Tibial artery (tissue), 4 donors: Measurements from ENCODE around the gene ANKRD66.

Source experiments
- DNase-seq, 2 donors: peaks; one replicate each; pipeline ENCODE4 v3.0.0-alpha.2; 2019
- H3K27ac ChIP-seq, 2 donors: fragments of 200-600 bp; sonication (generic) in 1 of 2; 1 replicate in 1 of 2; 2 replicates in 1 of 2; pipeline ENCODE4 v1.5.1; 2018 to 2019; ENCODE audit warnings: mild to moderate bottlenecking in 1 of 2
- H3K27me3 ChIP-seq, 2 donors: fragments of 200-600 bp; sonication (generic) in 1 of 2; one replicate each; pipeline versions ENCODE4 v1.5.1 to v1.6.0; 2016 to 2019
- H3K36me3 ChIP-seq, 3 donors: fragments of 200-600 bp; sonication (generic) in 2 of 3; one replicate each; pipeline ENCODE4 v1.5.1; 2016 to 2019; ENCODE audit warnings: mild to moderate bottlenecking in 2 of 3
- H3K4me1 ChIP-seq, 4 donors: fragments of 200-600 bp; sonication (generic) in 2 of 4; 1 replicate in 3 of 4; 2 replicates in 1 of 4; pipeline ENCODE4 v1.5.1; 2016 to 2019
- H3K4me3 ChIP-seq, 2 donors: fragments of 200-600 bp; sonication (generic) in 1 of 2; 1 replicate in 1 of 2; 2 replicates in 1 of 2; pipeline ENCODE4 v1.5.1; 2018 to 2019; ENCODE audit warnings: mild to moderate bottlenecking in 2 of 2
- H3K9me3 ChIP-seq, 3 donors: fragments of 200-600 bp; sonication (generic) in 1 of 3; one replicate each; pipeline ENCODE4 v1.5.1; 2016 to 2019
- intact Hi-C: fragments of 100-400 bp; cut with DNase I; formaldehyde crosslinking; loops from one replicate; pipeline ENCODE4 v1.15.0; 2023; ENCODE audit warnings: low total_unique reads
- TF ChIP-seq, protein P1 (sequence below), 2 experiments: fragments of 200-600 bp in 1 of 2; fragments of 450-650 bp in 1 of 2; IDR thresholded peaks; one replicate each; pipeline ENCODE4 v1.5.1; 2017 to 2019; ENCODE audit warnings: antibody characterized with exemption in 2 of 2, mild to moderate bottlenecking in 1 of 2, moderate library complexity in 1 of 2

ANKRD66 gene

DNA sequence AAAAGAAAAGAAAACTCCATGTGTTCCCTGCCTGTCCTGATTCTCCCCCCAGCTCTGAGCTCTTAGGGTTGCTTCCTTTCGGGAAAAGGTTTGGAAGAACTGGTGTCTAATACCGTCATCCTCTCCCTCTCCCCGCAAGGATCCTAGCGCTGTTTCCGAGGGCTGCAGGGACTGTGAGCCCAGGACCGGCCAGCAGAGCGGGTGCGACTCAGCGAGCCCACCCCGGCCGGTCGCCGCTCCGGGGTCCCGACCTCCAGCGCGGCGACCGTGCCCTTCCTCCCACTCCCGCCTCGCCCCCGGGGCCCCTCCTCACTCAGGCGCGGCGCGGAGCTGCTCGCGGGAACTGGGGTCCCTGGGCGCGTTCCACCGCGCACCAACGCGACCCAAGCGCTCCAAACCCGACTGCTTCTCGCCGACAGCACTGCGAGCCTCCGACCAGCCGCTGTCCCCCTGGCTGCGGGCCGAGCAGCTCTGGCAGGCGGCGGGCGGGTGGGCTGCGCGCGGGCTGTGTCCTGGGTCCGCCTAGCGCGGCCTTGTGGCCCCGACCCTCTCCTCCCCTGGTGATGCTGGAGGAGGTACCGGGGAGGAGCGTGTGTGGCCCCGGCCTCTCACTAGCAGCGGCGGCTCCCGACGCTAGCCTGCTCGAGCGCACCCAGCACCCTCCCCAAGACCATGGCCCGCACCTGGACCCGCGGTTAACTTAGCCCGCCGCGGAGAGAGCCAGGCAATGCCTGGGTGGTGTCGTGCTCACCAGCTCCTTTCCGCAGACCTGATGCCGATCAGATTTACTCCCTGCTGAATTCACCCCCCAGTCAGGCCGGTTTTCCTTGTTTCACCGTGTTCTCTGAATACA, 11.6 kb upstream of the ANKRD66 start, which contains the start of gene PLA2G7:
Gene PLA2G7 (minus strand): TSS at position 509 of the 853 bp plus-strand sequence. CDS start 12,484 bp downstream, outside the sequence.
- peak within 1 kb of the TSS; percentile 53 to 68 for H3K4me3 ChIP-seq
- H3K36me3 ChIP-seq: no peaks in the 10 kb centered on the region
- no peaks in the 10 kb centered on the region for H3K9me3 ChIP-seq
- intact Hi-C loops: loop anchor here (5.0 kb wide), 1 partner anchor 252 kb away; no protein-coding TSS in a partner anchor
- H3K27ac ChIP-seq: no peak within 1 kb of the TSS
- DNase-seq: peak in 1 of 2 donors; percentile 65
- peaks cover 0 to 15% (median 11%) of the 10 kb centered on the region in 4 donors for H3K4me1 ChIP-seq
- peaks cover 0 to 23% of the 10 kb centered on the region in 2 donors for H3K27me3 ChIP-seq
- TF ChIP-seq, protein P1, sequence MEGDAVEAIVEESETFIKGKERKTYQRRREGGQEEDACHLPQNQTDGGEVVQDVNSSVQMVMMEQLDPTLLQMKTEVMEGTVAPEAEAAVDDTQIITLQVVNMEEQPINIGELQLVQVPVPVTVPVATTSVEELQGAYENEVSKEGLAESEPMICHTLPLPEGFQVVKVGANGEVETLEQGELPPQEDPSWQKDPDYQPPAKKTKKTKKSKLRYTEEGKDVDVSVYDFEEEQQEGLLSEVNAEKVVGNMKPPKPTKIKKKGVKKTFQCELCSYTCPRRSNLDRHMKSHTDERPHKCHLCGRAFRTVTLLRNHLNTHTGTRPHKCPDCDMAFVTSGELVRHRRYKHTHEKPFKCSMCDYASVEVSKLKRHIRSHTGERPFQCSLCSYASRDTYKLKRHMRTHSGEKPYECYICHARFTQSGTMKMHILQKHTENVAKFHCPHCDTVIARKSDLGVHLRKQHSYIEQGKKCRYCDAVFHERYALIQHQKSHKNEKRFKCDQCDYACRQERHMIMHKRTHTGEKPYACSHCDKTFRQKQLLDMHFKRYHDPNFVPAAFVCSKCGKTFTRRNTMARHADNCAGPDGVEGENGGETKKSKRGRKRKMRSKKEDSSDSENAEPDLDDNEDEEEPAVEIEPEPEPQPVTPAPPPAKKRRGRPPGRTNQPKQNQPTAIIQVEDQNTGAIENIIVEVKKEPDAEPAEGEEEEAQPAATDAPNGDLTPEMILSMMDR (IDR thresholded peaks at IDR 0.05): no peak

GRCh38 chr6:46735720-46736031, 11.1 kb upstream of the ANKRD66 start:
- no peak overlapping the region for H3K27ac ChIP-seq

GRCh38 chr6:46736906-46737305, 9.8 kb upstream of the ANKRD66 start:
- Histone ChIP-seq H3K27ac (no peak overlapping the region), H3K4me1 (peaks cover 0 to 15% (median 11%) of the 10 kb centered on the region in 4 donors), H3K36me3 (no peaks in the 10 kb centered on the region), H3K27me3 (peaks cover 0 to 23% of the 10 kb centered on the region in 2 donors), H3K9me3 (no peaks in the 10 kb centered on the region), H3K4me3 (no peak overlapping the region)
- TF ChIP-seq, protein P1 (IDR thresholded peaks at IDR 0.05): no peak
- no peak for DNase-seq
- intact Hi-C loops: no loop called here

More at GRCh38 chr6:46735720-46736031, 11.1 kb upstream of the ANKRD66 start:
- TF ChIP-seq, protein P1 (IDR thresholded peaks at IDR 0.05): no peak
- H3K4me3 ChIP-seq: peak overlapping the region; percentile 53 to 68
- no peaks in the 10 kb centered on the region for H3K9me3 ChIP-seq
- H3K4me1 ChIP-seq: peaks cover 0 to 15% (median 11%) of the 10 kb centered on the region in 4 donors
- H3K36me3 ChIP-seq: no peaks in the 10 kb centered on the region
- H3K27me3 ChIP-seq: peaks cover 0 to 23% of the 10 kb centered on the region in 2 donors
- no peak for DNase-seq
- intact Hi-C loops: no loop called here

DNA sequence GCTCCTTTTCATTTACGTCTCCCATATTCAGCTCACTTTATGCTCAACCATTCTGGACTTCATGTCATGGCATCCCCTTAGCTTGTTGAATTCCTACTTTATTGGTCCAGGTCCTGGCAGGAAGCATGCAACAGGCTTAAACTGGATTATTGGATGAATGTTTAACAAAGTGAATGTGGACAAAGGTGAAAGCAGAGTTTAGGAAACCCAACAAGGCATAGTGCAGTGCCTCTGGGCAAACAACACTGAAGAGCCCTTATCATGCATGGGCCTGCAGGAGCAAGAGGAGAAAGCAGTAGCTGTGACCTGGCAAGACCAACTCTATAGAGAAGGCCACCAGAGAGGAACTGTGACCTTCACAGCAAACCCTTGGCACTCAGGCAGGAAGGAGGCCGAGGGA, 5.3 kb upstream of the ANKRD66 start:
- H3K36me3 ChIP-seq: no peaks in the 10 kb centered on the region
- TF ChIP-seq, protein P1 (IDR thresholded peaks at IDR 0.05): no peak
- H3K9me3 ChIP-seq: no peaks in the 10 kb centered on the region
- H3K27me3 ChIP-seq: peaks cover 0 to 10% of the 10 kb centered on the region in 2 donors
- no peaks in the 10 kb centered on the region for H3K4me1 ChIP-seq
- H3K27ac ChIP-seq: no peak overlapping the region
- intact Hi-C loops: no loop called here
- H3K4me3 ChIP-seq: no peak overlapping the region
- no peak for DNase-seq

DNA sequence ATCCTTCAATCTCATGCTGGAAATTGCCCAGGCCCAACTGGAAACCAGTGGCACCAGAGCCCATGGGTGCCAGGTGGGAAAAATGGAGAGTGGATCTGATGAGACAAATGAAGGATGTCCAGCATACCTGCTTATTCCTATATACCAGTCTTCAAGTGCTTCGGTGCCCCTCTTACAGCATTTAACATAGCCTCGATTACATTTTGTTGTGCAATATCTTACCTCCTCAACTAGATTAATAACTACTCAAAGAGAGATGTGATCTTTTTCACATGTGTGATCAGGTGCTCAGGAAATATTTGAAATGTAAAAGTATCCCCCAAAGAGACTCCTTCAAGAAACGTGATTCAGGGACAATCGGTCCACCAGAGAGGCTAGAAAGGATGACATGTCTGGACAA, 4.8 kb upstream of the ANKRD66 start:
- Histone ChIP-seq H3K4me3 (no peak overlapping the region), H3K4me1 (no peaks in the 10 kb centered on the region), H3K27me3 (peaks cover 0 to 9% of the 10 kb centered on the region in 2 donors), H3K9me3 (no peaks in the 10 kb centered on the region), H3K27ac (no peak overlapping the region), H3K36me3 (no peaks in the 10 kb centered on the region)
- DNase-seq: no peak
- TF ChIP-seq, protein P1 (IDR thresholded peaks at IDR 0.05): no peak
- intact Hi-C loops: no loop called here
